ENCODE results near the gene HCST. TPM values are rescaled to one million over a fixed set of nuclear protein-coding genes. Genes with fewer than 3 reads are reported as not detected.
A peak's percentile ranks its signal among the peaks of the same experiment; 100 is the strongest.
"Not testable (repeated sequence)": the region's sequence is repeated elsewhere in the genome, so short reads cannot be mapped to it uniquely, and the experiment has no call there.

Gene HCST
- total RNA-seq, 2 donors from 2014 or later, result 4.9 TPM; not detected in 1

- Histone ChIP-seq H3K27ac (no peak within 1 kb of the TSS), H3K4me3 (peak within 1 kb of the TSS; percentile 37 to 48), H3K4me1 (replicated peaks) (peaks cover 15% of the 10 kb centered on the region), H3K9me3 (no peaks in the 10 kb centered on the region), H3K36me3 (no peaks in the 10 kb centered on the region), H3K27me3 (replicated peaks; ENCODE audit: insufficient read depth) (no peaks in the 10 kb centered on the region)
- intact Hi-C loops (cut with DNase I), result no loop called here
- DNase-seq (ENCODE audit: low spot score), result peak; percentile 57
- TF ChIP-seq CTCF (IDR thresholded peaks at IDR 0.05) (no peak), POLR2A (IDR thresholded peaks at IDR 0.05) (no peak), POLR2AphosphoS5 (IDR thresholded peaks at IDR 0.05) (no peak)
- WGBS, result 2% methylated on average over 60 of the region's 60 CpGs
These were observed 34.0 kb upstream of the HCST start, which contains the start of gene APLP1 for GRCh38 chr19:35868172-35868822. Gene APLP1, plus strand, starts transcription at chr19:35868574. Its CDS starts 63 bp downstream, at chr19:35868637.

- intact Hi-C loops (cut with DNase I), result no loop called here
- Histone ChIP-seq H3K27ac (no peak overlapping the region), H3K9me3 (no peaks in the 10 kb centered on the region), H3K4me1 (replicated peaks) (peaks cover 15% of the 10 kb centered on the region), H3K36me3 (no peaks in the 10 kb centered on the region), H3K4me3 (peak overlapping the region; percentile 37 to 48), H3K27me3 (replicated peaks; ENCODE audit: insufficient read depth) (no peaks in the 10 kb centered on the region)
- TF ChIP-seq CTCF (IDR thresholded peaks at IDR 0.05) (no peak), POLR2AphosphoS5 (IDR thresholded peaks at IDR 0.05) (no peak), POLR2A (IDR thresholded peaks at IDR 0.05) (no peak)
- 3% methylated on average over 12 of the region's 15 CpGs for WGBS
- DNase-seq (ENCODE audit: low spot score), result no peak
These were observed 33.5 kb upstream of the HCST start for GRCh38 chr19:35868823-35869326.

DNA sequence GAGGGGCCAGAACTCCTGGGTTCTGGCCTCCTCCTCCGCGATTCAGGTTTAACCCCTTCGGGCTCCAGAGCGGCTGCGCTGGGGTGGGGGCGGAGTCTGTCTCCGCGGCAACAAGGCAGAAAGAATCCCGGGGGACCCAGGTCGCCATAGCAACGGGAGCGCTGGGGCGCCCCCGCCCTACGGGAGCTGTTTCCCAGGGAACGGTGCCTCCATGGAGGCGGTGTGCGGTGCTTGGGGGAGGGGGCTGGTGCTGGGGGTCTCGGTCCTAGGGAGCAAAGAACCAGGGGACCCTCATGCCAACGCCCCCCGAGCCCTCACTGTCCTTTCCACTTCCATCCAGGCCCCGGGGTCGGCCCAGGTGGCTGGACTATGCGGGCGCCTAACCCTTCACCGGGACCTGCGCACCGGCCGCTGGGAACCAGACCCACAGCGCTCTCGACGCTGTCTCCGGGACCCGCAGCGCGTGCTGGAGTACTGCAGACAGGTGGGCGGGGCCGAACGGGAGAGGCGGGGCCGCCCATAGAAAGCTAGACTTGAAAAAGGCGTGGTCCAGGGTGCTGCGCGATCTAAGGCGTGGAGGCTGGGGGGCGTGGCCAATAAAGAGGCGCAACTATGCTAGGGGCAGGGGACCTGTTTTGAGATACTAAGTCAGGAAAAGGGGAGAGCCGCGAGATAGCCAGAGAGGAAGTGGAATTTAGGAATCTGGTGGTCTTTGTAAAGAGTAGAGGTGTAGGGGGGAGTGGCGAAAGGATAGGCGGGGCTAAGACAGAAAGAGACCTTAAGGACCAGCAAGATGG is 32.8 kb upstream of the HCST start:
- intact Hi-C loops (cut with DNase I), result no loop called here
- H3K27me3 ChIP-seq (replicated peaks; ENCODE audit: insufficient read depth), result no peaks in the 10 kb centered on the region
- peak; percentile 25 for DNase-seq (ENCODE audit: low spot score)
- no peak overlapping the region for H3K27ac ChIP-seq
- H3K4me1 ChIP-seq (replicated peaks), result peaks cover 15% of the 10 kb centered on the region
- H3K36me3 ChIP-seq, result no peaks in the 10 kb centered on the region
- TF ChIP-seq CTCF (IDR thresholded peaks at IDR 0.05), result no peak
- no peak for TF ChIP-seq POLR2A (IDR thresholded peaks at IDR 0.05)
- TF ChIP-seq POLR2AphosphoS5 (IDR thresholded peaks at IDR 0.05), result no peak
- no peaks in the 10 kb centered on the region for H3K9me3 ChIP-seq
- H3K4me3 ChIP-seq, result no peak overlapping the region
- WGBS, result 2% methylated on average over 45 of the region's 51 CpGs

DNA sequence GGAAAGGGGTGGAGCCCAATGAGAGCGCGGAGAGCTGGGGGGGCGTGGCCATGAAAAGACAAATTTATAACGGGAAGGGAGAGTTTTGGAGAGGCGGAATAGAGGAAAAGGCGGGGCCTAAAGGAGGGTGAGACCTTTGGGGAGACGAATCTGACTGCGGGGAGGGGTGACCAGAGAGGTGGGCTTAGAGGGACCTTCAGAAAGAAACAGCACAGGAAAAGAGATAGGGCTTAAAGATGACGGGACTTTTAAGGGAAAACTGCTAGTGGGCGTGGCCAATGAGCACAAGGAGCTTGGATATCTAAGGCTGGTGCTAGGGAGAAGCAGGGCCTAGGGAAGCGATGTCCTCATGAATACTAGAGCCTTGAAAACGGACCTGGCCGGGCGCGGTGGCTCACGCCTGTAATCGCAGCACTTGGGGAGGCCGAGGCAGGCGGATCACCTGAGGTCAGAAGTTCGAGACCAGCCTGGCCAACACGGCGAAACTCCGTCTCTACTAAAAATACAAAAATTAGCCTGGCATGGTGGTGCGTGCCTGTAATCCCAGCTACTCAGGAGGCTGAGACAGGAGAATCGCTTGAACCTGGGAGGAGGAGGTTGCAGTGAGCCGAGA is 32.1 kb upstream of the HCST start:
- H3K4me1 ChIP-seq (replicated peaks), result peaks cover 15% of the 10 kb centered on the region
- H3K9me3 ChIP-seq; H3K4me3 ChIP-seq; intact Hi-C loops (cut with DNase I); DNase-seq (ENCODE audit: low spot score); H3K36me3 ChIP-seq; H3K27ac ChIP-seq; H3K27me3 ChIP-seq (replicated peaks; ENCODE audit: insufficient read depth): not testable (repeated sequence)
- 44% methylated on average over 26 of the region's 26 CpGs for WGBS

DNA sequence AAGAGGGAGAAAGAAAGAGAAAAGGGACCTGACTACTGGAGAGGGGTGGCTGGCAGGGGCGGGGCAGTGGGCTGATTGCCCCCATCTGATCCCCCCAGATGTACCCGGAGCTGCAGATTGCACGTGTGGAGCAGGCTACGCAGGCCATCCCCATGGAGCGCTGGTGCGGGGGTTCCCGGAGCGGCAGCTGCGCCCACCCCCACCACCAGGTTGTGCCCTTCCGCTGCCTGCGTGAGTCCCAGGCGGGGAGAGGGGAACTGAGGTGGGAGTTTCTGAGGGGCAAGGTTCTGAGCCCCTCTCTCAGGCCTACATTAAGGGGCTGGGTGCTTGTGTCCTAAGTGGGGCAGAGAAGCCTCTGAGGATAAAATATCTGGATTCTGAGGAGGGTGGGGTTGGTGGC is 31.5 kb upstream of the HCST start:
- no peak for TF ChIP-seq POLR2AphosphoS5 (IDR thresholded peaks at IDR 0.05)
- TF ChIP-seq POLR2A (IDR thresholded peaks at IDR 0.05), result no peak
- no peak for TF ChIP-seq CTCF (IDR thresholded peaks at IDR 0.05)
- Histone ChIP-seq H3K4me3 (no peak overlapping the region), H3K4me1 (replicated peaks) (peaks cover 15% of the 10 kb centered on the region), H3K27me3 (replicated peaks; ENCODE audit: insufficient read depth) (no peaks in the 10 kb centered on the region), H3K9me3 (no peaks in the 10 kb centered on the region), H3K27ac (no peak overlapping the region), H3K36me3 (no peaks in the 10 kb centered on the region)
- DNase-seq (ENCODE audit: low spot score), result no peak
- 79% methylated on average over 12 of the region's 12 CpGs for WGBS
- intact Hi-C loops (cut with DNase I), result no loop called here
